Epidermal melanocyte (primary cell): Measurements from ENCODE around the gene CD8B2.
"Not testable (repeated sequence)": the region's sequence is repeated elsewhere in the genome, so short reads cannot be mapped to it uniquely, and the experiment has no call there.

Experiments
- DNase-seq: peaks from one replicate; pipeline ENCODE4 v3.0.0; 2011; ENCODE audit warnings: low spot score; ENCODE audit not compliant: insufficient read length

Gene CD8B2

DNA sequence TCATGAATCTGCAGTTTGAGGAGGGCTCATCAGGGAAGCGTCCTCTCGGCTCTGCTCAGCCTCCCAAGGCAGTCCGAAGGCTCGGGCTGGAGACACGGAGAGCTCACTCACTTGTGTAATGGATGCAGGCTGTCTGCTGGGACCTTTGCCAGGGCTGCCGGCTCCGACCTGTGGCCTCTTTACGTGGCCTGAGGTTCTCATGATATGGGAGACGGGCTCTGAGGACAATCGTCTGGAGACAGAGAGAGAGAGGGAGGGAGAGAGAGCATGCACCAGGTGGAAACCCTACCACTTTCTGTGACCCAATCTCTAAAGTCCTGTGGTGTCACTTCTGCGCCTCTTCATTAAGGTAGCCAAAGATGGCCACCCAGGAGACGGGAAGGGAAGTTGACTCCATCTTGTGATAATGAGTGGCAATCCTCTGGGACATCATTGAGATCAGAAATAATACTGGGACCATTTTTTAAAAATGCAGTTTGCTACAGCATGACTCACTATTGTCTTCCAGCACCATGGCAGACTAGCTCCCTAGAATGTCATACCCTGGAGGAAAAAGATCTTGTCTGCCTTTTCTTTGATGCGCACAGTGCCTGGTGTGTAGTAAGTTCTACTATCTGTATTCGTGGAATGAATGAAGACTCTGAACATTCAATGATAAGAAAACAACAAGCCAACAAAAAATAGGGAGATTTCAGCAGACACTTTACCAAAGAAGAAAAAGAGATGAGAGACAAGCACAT is 60.2 kb downstream of the CD8B2 start:
- no peak for DNase-seq

DNA sequence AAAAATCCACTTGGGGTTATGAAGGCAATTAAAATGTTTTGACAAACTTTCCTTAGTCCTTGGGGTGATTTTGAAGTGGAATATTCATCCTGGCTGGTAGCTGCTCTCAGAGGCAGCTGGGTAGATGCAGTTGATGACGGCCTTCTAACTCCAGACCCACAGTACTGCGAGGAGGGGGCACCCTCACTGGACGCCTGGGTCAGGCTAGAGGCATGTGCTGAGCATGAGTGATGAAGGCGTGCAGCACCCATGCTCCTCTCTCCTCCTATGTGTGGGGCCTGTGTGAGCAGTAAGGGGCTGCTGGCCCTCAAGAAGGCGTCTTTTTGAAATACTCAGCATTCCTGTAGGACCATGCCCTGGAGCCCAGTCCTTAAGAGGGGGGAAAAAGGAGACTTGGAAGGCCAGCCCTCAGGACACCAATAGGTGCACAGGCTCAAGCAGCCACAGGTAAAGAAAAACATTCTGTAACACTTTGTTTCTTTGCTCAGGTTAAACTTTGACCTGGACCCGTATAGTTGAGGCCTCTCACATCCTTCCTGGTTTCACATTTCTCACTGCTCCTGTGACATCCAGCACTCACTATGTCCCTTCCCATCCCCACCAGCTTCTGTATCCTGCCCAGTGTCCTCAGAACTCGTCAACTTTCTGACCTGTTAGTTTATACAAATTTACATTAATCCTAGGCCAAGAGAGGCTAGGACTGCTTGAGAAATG is 64.4 kb downstream of the CD8B2 start:
- no peak for DNase-seq

DNA sequence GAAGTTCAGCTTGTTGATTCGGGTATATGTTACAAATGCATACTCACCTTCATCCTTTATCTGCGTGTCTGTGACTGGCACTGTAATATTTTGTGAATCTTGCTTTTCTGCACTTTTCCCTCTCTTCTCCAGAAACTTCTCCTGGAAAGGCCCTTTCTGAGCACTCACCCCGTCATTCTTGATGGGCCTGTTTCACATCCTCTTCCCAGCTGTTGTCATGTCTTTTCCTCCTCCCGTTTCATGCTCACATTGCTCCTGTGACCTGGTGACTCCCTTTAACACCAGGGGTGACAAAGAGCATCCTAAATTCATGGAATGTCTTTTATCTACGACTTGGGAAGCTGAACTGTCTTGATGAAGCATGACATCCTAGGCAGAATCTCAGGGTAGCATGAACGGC is 65.8 kb downstream of the CD8B2 start:
- DNase-seq = no peak

DNA sequence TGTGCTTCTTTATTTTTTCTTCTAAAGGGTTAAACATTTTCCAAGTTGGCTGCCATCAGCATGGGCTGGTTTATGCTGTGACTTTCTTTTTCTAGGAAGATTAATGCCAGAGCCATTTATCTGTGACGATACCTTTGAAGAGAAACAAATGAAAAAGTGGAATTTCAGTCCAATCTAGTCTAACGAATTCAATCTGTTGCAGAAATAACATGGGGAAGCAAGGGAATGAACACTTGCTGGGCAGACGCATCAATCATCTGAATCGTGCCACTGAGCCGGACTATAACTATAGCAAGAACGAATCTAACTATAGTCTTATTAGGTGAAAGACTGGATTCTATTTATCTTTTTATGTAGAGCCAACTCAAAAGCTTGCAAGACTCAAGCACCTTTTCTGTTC is 66.2 kb downstream of the CD8B2 start:
- no peak for DNase-seq

DNA sequence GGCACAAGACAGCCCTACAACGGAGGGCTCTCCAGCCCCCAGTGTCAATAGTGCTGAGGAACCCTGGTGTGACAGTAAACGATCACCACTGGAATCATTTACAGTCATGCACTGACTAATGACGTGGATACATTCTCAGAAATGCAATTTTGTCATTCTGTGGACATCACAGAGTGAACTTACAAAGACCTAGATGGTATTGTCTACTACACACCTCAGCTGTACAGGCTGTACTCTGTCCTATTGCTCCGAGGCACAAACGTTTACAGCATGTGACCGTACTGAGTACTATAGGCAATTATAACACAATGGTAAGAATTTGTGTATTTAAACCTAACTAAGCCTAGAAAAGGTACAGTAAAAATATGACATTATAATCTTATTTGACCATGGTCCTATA is 67.2 kb downstream of the CD8B2 start:
- DNase-seq = no peak

DNA sequence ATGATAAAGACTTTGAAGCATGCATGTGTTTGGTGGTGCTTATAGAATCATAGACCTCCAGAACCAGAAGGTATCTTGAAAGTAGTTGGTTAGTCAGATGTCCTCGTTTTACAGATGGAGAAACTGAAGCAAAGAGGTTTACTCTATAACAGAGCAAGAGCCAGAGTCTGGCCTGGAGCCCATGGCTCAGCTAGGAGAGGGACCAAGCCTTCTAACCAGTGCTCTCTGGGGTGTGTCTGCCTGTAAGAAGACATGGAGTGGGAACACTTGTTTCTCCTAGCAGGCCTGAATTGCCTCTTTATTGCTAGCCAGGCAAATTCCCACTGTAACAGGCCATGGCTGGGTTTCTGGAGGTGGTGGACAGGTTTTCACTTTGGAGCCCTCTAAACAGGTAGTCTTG is 67.9 kb downstream of the CD8B2 start:
- no peak for DNase-seq

DNA sequence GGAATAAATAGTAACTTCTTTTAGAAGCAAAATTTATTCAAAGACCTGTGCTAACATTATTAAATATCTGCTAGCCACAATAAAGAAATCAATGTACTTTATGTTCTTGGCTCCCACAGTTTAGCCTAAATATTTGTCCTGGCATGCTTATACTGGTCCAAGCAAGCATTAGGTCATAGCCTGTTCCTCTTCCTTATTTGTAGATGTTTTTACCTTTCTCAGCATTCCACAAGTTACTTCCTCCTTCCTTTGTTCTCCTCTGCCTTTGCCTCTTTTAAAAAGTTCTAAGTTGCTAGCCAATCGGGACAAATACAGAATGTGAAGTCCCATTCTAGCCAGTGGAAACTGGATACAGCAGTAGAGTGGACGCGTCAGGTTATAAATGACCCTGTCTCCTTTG is 72.6 kb downstream of the CD8B2 start:
- not testable (repeated sequence) for DNase-seq

DNA sequence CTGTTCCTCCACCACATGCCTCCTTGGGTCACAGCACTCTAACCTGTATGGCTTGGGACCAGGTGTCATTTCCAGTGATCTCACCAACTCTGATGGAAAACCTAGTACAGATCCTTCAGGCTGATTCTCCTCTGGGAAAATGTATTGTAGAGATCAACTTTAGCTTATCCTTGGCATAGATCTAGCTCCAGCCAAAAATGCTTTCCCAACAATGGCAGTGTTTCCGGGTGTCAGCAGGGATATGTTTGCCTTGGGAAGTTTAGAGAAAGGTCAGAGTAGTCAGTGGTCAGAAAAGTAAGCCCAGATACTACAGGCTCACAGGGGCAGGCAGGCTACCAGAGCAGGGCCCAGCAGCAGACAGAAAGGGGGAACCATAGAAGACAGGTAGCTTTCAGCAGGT is 73.6 kb downstream of the CD8B2 start:
- DNase-seq = no peak

DNA sequence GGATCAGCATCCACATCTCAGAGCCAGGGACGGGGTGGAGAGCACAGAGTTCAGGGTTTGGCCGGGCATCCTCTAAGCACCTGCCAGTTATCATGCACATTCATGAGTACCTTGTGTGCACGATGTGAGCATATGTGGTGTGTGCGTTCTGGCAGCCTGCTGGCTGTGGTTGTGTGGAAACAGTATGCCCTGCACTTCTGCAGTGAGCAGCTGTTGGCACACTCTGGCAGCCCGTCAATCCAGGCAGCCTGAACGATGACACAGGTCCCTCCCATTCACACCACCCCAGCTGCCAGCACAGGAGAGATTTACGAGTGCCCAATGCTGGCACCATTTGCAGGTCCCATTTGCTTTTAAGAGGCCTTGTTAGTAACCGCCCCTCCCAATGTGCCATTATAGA is 74.2 kb downstream of the CD8B2 start:
- DNase-seq = no peak

DNA sequence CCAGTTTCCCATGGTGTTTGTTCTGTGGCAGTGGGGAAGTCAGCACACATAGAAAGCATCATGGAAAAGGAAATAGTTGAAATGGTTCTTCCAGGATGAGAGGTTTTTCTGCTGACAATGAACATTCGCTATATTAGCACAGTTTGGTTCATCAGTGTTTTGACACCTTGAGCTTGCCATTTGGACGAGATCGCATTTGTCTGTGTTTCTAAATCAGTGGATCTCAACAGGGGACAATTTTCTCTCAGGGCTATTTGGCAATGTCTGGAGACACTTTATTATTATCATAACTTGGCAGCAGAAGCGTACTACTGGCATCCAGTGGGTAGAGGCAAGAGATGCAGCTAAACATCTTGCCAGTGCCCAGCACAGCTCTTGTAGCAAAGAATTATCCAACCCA is 74.6 kb downstream of the CD8B2 start:
- no peak for DNase-seq

DNA sequence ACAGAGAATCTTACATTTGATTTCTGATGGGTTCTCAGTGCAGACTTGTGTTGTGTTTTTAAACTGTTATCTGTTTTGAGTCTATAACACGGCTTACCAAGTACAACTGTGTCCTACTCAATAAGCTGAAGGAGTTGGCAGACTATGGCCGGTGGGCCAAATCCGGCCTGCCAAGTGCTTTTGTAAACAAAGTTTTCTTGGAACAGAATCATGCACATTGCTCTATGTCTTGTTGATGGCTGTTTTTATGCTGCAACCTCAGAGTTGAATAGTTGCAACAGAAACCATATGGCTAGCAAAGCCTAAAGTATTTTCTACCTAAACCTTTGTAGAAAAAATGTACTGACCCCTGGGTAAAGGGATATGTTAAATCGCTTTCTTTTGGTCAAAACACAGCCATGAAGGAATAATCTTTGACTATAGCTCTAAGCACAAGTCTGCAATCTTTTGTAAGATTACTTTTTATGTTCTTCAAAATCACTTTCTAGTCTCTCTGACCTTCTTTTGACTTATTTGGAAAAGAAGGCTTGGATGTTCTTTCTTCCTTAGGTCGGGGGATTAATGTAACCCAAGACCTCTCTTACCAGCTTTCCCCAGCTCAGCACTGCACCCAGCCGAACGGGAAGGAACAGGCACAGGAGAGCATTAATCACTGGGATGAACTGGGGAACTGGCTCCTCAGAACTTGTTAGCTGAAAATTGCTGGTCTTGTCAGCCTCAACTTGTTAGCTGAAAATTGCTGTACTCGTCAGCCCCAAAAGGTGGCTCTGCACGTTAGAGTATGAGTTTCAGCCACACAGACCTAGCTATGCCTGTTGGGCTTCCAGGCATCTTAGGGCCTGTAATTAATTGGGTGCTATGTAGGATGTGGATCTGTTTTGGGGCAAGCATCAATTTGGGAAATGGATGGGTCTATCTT is 75.4 kb downstream of the CD8B2 start:
- DNase-seq = no peak

DNA sequence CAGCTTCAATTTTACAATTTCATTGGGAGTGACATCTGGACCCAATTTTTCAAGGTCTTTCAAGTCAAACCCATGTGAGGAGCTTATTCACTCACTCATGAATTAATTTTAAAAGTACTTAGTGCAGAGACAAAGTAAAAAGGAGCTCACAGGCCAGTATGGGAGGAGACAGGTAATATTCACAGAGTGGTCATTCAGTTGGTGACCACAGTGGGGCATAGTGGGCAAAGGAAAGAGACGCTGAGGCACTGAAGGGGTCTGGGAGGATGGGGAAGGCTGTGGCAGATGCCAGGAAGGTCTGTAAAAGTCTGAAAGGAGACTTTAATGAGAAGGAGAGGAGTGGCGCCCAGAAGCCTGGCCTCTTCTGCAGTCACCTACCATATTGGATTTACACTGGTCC is 76.0 kb downstream of the CD8B2 start:
- no peak for DNase-seq

DNA sequence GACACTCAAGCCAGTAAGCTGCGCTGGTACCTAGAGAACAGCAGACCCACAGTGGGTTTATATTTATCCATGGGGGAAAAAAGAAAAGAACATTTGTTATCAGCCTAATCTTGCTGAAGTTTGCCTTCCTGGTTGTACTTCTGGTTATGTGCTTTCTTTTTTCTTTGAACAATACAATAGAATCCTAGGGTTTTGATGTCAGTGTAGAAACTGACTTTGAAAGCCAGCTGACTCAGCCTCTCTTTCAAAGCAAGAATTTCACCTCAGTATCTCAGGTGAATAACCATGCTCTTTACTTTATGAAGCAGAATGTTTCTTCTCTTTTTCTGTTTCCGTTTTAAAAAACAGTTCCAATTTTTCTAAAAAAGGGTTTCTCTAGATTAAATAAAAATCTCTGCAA is 78.4 kb downstream of the CD8B2 start:
- no peak for DNase-seq

DNA sequence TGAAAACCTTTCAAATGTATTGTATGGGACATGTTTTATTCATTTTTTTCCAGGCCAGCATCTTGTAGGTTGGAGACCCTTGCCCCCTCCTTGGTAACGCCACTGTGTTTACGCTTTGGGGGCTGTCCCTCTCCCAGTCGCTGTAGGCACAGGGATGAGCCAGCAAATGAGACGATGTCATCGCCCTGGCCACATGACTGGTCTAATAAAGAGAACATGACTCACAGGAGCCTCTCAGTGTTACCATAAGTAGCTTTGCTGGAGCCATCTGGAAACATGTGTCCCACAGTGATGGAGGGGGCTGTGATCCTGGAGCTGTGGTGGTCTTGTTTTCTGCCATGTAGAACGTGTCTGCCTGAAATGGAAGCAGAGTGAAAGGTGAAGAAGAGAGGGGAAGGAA is 78.9 kb downstream of the CD8B2 start:
- DNase-seq = no peak

DNA sequence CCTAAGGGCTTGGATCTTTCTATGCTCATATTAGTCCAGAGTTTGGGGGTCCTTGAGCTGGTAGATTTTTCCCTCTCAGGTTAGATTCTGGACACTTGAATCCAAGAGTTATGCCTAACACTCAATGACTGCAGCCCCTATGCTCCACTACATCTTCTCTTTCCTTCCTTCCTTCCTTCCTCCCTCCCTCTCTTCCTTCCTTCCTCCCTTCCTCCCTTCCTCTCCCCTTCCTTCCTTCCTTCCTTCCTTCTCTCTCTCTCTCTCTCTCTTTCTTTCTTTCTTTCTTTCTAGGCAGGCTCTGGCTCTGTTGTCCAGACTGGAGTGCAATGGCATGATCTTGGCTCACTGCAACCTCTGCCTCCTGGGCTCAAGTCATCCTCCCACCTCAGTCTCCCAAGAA is 79.3 kb downstream of the CD8B2 start:
- not testable (repeated sequence) for DNase-seq

DNA sequence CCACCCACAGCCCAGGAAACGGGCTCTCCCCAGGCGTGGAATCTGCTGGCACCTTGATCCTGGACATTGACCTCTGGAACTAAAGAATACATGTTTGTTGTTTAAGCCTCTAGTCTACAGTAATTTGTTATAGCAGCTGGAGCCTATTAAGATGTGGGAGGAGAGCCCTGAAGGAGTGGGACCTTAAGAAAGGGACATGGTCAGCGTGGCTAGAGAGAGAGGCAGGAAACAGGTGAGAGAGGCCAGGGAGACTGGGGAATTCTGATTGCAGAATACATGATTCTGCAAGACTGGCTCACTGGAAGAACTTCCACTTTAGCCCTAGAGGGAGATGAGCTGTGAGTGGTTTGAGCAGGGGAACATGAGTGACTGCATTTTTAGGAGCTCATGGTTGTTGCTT is 83.2 kb downstream of the CD8B2 start:
- no peak for DNase-seq
